ENCODE results near the gene PLXNA2.

- TF ChIP-seq CTCF (IDR thresholded peaks at IDR 0.05) (no peak), POLR2A (IDR thresholded peaks at IDR 0.05) (no peak)
Observed at GRCh38 chr1:208179263-208179816, 64.8 kb downstream of the PLXNA2 start.
